Peyer's patch (tissue), 4 donors: ENCODE measurements around the gene UROC1. TPM values are rescaled to one million over a fixed set of nuclear protein-coding genes. Genes with fewer than 3 reads are reported as not detected.

Source experiments
- DNase-seq, 3 donors: peaks; one replicate each; pipeline ENCODE4 v3.0.0-alpha.2; 2017 to 2019
- H3K27ac ChIP-seq, 4 donors: fragments of 200-600 bp; sonication (generic); one replicate each; pipeline ENCODE4 v1.5.1; 2016 to 2019
- H3K27me3 ChIP-seq, 2 donors: fragments of 200-600 bp; sonication (generic); one replicate each; pipeline ENCODE4 v1.5.1; 2019
- H3K36me3 ChIP-seq, 3 donors: fragments of 200-600 bp; sonication (generic); one replicate each; pipeline ENCODE4 v1.5.1; 2016 to 2019
- H3K4me1 ChIP-seq, 4 donors: fragments of 200-600 bp; sonication (generic); one replicate each; pipeline ENCODE4 v1.5.1; 2016 to 2019
- H3K4me3 ChIP-seq, 4 donors: fragments of 200-600 bp; sonication (generic); 1 replicate in 3 of 4; 2 replicates in 1 of 4; pipeline ENCODE4 v1.5.1; 2016 to 2019; ENCODE audit warnings: mild to moderate bottlenecking in 1 of 4
- H3K9me3 ChIP-seq, 4 donors: fragments of 200-600 bp; sonication (generic); one replicate each; pipeline ENCODE4 v1.5.1; 2016 to 2019; ENCODE audit warnings: mild to moderate bottlenecking in 1 of 4
- POLR2A ChIP-seq, 2 donors: fragments of 450-650 bp; IDR thresholded peaks; one replicate each; pipeline ENCODE4 v1.5.1; 2017; ENCODE audit warnings: antibody characterized with exemption in 2 of 2, mild to moderate bottlenecking in 2 of 2, moderate library complexity in 2 of 2
- total RNA-seq, 4 donors: library from RNA; depleted of rRNA; stranded (reverse); fragments of >200 nt; gene quantifications; one replicate each; pipeline ENCODE4 v1.1.0, GENCODE V29; 2016
- TF ChIP-seq, protein P1 (sequence below), 6 experiments: fragments of 450-650 bp in 4 of 6; fragments of 200-600 bp in 2 of 6; sonication (generic) in 1 of 6; IDR thresholded peaks; one replicate each; pipeline ENCODE4 v1.5.1; 2017 to 2019; ENCODE audit warnings: antibody characterized with exemption in 6 of 6, mild to moderate bottlenecking in 3 of 6, moderate library complexity in 1 of 6

UROC1 gene
- total RNA-seq, 4 donors from 2014 or later = not detected

GRCh38 chr3:126454437-126455198 lies 63.0 kb downstream of the UROC1 start:
- no peaks in the 10 kb centered on the region for H3K9me3 ChIP-seq
- no peak overlapping the region for H3K27ac ChIP-seq
- H3K36me3 ChIP-seq = peaks cover 0 to 82% (median 0%) of the 10 kb centered on the region in 3 donors
- H3K4me1 ChIP-seq = no peaks in the 10 kb centered on the region
- DNase-seq = no peak
- no peaks in the 10 kb centered on the region for H3K27me3 ChIP-seq
- H3K4me3 ChIP-seq = no peak overlapping the region
- TF ChIP-seq, protein P1, sequence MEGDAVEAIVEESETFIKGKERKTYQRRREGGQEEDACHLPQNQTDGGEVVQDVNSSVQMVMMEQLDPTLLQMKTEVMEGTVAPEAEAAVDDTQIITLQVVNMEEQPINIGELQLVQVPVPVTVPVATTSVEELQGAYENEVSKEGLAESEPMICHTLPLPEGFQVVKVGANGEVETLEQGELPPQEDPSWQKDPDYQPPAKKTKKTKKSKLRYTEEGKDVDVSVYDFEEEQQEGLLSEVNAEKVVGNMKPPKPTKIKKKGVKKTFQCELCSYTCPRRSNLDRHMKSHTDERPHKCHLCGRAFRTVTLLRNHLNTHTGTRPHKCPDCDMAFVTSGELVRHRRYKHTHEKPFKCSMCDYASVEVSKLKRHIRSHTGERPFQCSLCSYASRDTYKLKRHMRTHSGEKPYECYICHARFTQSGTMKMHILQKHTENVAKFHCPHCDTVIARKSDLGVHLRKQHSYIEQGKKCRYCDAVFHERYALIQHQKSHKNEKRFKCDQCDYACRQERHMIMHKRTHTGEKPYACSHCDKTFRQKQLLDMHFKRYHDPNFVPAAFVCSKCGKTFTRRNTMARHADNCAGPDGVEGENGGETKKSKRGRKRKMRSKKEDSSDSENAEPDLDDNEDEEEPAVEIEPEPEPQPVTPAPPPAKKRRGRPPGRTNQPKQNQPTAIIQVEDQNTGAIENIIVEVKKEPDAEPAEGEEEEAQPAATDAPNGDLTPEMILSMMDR (IDR thresholded peaks at IDR 0.05) = no peak
- no peak for TF ChIP-seq POLR2A (IDR thresholded peaks at IDR 0.05)

DNA sequence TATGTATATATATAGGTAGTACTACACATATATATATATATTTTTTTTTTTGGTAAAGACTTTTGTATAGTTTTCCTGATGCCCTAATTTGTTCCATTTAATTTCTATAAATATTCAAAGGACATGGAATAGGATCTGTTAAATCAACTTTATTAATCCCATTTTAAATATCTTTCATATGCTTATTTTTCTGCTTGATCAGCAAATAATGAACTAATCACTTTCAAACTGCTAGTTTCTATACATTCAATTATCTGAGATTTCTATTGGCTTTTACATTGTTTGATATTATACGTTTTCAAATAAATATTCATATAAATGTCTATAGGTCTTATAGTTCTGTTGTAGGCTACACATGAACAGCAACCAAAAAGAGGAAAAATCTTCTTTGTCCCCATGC lies 63.5 kb downstream of the UROC1 start:
- no peaks in the 10 kb centered on the region for H3K27me3 ChIP-seq
- no peak overlapping the region for H3K4me3 ChIP-seq
- no peaks in the 10 kb centered on the region for H3K9me3 ChIP-seq
- TF ChIP-seq, protein P1 (IDR thresholded peaks at IDR 0.05) = no peak
- no peak for TF ChIP-seq POLR2A (IDR thresholded peaks at IDR 0.05)
- peaks cover 0 to 82% (median 0%) of the 10 kb centered on the region in 3 donors for H3K36me3 ChIP-seq
- DNase-seq = no peak
- H3K27ac ChIP-seq = no peak overlapping the region
- no peaks in the 10 kb centered on the region for H3K4me1 ChIP-seq

GRCh38 chr3:126452213-126452612 lies 65.4 kb downstream of the UROC1 start:
- H3K4me3 ChIP-seq = no peak overlapping the region
- peaks cover 0 to 78% (median 0%) of the 10 kb centered on the region in 3 donors for H3K36me3 ChIP-seq
- H3K9me3 ChIP-seq = no peaks in the 10 kb centered on the region
- no peak for DNase-seq
- no peak for TF ChIP-seq POLR2A (IDR thresholded peaks at IDR 0.05)
- TF ChIP-seq, protein P1 (IDR thresholded peaks at IDR 0.05) = no peak
- no peak overlapping the region for H3K27ac ChIP-seq
- no peaks in the 10 kb centered on the region for H3K27me3 ChIP-seq
- H3K4me1 ChIP-seq = no peaks in the 10 kb centered on the region

DNA sequence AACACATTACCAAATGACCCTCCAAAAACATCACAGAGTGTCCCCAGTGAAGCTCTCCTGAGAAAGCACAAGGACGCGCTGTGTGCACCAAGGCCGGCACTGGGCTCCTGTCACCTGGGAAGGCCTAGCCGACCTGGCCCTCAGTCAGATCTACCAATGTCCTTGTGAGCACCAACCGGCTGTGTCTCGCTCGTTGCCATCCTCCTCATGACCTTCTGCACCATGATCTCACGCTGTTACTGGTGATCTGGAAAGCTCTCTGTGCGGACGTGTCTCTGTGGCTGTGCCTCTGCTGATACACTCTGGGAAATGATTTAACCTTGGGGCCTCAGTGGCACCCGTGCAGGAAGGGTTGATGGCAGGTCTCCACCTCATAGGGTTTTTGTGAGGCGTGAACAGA lies 66.1 kb downstream of the UROC1 start:
- peak in 1 of 3 donors; percentile 29 for DNase-seq
- no peak overlapping the region for H3K27ac ChIP-seq
- H3K36me3 ChIP-seq = peaks cover 0 to 71% (median 0%) of the 10 kb centered on the region in 3 donors
- no peak for TF ChIP-seq POLR2A (IDR thresholded peaks at IDR 0.05)
- TF ChIP-seq, protein P1 (IDR thresholded peaks at IDR 0.05) = no peak
- no peaks in the 10 kb centered on the region for H3K27me3 ChIP-seq
- H3K4me3 ChIP-seq = no peak overlapping the region
- no peaks in the 10 kb centered on the region for H3K4me1 ChIP-seq
- no peaks in the 10 kb centered on the region for H3K9me3 ChIP-seq

- Histone ChIP-seq H3K4me3 (no peak overlapping the region), H3K9me3 (no peaks in the 10 kb centered on the region), H3K36me3 (peaks cover 0 to 64% (median 0%) of the 10 kb centered on the region in 3 donors), H3K27ac (no peak overlapping the region), H3K27me3 (no peaks in the 10 kb centered on the region), H3K4me1 (no peaks in the 10 kb centered on the region)
- DNase-seq = no peak
- TF ChIP-seq POLR2A (IDR thresholded peaks at IDR 0.05) = no peak
- TF ChIP-seq, protein P1 (IDR thresholded peaks at IDR 0.05) = no peak
Observed at GRCh38 chr3:126450744-126451143, 66.8 kb downstream of the UROC1 start.
